Suprapubic skin (tissue), 3 donors: Measurements from ENCODE around the gene NFIA.

Experiments
- EP300 ChIP-seq: sonication (generic); formaldehyde crosslinking; IDR thresholded peaks from one replicate; pipeline ENCODE4 v1.6.1; 2017; ENCODE audit warnings: antibody characterized with exemption
- POLR2A ChIP-seq, 2 donors: fragments of 450-650 bp; IDR thresholded peaks; one replicate each; pipeline ENCODE4 v1.6.1; 2017; ENCODE audit warnings: antibody characterized with exemption in 2 of 2, mild to moderate bottlenecking in 2 of 2, moderate library complexity in 2 of 2
- TF ChIP-seq, protein P1 (sequence below), 2 donors: fragments of 200-600 bp in 1 of 2; fragments of 450-650 bp in 1 of 2; sonication (generic) in 1 of 2; IDR thresholded peaks; one replicate each; pipeline ENCODE4 v1.5.1; 2016 to 2019; ENCODE audit warnings: antibody characterized with exemption in 2 of 2, mild to moderate bottlenecking in 1 of 2, moderate library complexity in 1 of 2

DNA sequence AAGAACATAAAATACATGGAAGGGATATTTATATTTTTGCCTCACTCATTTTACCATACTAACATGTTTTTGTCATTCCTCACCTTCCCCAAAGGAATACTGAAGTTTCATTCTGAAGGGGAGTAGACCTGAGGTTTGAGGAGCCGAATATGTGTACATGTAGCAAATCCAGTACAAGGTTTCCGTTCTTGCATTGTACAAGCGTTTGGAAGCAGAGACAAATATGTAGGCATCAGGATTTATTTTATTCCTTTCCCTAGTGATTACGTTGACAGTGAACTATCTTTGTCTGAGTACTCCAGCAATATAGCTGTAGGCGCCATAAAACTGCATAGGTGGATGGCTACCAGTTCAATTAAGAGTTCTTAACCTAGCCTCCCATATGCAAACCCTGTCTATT, 191.5 kb downstream of the NFIA start:
- TF ChIP-seq, protein P1, sequence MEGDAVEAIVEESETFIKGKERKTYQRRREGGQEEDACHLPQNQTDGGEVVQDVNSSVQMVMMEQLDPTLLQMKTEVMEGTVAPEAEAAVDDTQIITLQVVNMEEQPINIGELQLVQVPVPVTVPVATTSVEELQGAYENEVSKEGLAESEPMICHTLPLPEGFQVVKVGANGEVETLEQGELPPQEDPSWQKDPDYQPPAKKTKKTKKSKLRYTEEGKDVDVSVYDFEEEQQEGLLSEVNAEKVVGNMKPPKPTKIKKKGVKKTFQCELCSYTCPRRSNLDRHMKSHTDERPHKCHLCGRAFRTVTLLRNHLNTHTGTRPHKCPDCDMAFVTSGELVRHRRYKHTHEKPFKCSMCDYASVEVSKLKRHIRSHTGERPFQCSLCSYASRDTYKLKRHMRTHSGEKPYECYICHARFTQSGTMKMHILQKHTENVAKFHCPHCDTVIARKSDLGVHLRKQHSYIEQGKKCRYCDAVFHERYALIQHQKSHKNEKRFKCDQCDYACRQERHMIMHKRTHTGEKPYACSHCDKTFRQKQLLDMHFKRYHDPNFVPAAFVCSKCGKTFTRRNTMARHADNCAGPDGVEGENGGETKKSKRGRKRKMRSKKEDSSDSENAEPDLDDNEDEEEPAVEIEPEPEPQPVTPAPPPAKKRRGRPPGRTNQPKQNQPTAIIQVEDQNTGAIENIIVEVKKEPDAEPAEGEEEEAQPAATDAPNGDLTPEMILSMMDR (IDR thresholded peaks at IDR 0.05): no peak
- no peak for TF ChIP-seq POLR2A (IDR thresholded peaks at IDR 0.05)
- TF ChIP-seq EP300: no peak
